GM11168 (cell line): ENCODE data around the gene CERS2.

Experiments
- in situ Hi-C: fragments of 300-500 bp; cut with MboI; formaldehyde crosslinking; loops from one replicate; pipeline ENCODE4 v1.12.0; 2022; ENCODE audit warnings: low sequenced_read_pairs; ENCODE audit not compliant: unreplicated experiment

Gene CERS2

GRCh38 chr1:150999051-150999674 is 24.5 kb upstream of the CERS2 start:
- in situ Hi-C loops: no loop called here

DNA sequence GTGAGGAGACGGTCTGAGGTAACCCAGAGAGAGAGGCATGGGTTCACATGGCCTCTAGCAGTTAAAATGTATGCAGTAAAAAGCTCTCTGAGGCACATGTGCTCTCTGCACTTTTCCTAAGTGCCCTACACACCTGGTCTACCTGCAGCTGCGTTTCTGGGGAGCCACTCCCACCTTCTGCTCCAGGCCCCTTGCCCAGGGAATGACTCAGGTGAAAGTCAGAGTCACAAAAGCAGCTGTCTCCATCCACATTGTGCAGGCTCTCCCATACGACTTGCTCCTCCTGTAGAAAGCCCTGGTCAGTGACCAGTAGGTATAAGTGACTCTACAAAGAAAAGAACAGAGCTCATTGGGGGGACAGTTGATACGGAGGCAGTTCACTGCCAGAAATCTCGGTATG is 23.3 kb upstream of the CERS2 start:
- in situ Hi-C loops: no loop called here

DNA sequence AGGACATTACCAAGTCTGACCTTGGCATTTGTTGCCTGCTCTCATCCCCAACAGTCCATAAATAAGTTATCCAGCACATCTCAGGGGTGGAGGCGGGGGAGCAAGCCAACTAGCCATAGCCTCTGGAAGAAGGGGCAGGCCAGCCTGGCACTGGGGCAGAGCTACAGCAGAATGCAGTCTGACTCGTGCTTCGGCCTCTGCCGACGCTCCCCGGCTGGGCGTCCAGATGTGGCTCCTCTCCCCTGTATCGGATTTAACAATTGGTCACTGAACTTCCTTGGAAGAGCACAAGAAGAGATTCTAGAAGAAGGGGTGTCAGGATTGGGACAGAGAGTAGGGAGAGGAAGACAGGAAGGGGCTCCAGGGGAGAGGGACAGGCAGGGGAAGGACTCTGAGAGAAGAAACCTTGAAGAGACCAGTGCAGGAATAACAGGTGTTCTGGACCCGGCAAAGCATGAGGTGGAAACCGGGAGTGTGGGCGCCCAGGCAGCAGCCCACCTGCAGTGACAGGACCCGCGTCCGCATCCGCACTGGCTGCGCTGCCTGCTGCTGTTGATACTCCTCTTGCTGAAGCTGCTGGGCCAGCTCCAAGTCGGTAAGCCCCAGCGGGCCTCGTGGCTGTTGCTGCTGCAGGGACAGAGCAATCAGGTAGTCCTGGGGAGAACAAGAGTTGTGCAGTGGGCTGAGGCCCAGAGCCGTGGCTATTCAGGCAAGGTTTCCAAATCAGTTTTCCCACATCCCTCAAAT is 22.7 kb upstream of the CERS2 start:
- in situ Hi-C loops: no loop called here

DNA sequence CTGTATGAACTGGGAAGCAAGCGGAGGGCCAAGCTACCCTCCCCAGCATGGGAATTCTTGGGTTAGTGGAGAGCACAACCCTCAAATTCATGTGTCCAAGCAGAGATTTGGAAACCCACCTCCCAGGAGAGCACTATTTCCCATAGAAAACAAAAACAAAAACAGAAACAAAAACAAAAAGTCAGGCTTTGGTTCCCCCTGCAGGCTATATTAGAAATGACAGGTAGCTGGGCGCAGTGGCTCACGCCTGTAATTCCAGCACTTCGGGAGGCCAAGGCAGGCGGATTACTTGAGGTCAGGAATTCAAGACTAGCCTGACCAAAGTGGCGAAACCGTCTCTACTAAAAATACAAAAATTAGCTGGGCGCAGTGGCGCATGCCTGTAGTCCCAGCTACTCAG is 21.3 kb upstream of the CERS2 start:
- in situ Hi-C loops: no loop called here

DNA sequence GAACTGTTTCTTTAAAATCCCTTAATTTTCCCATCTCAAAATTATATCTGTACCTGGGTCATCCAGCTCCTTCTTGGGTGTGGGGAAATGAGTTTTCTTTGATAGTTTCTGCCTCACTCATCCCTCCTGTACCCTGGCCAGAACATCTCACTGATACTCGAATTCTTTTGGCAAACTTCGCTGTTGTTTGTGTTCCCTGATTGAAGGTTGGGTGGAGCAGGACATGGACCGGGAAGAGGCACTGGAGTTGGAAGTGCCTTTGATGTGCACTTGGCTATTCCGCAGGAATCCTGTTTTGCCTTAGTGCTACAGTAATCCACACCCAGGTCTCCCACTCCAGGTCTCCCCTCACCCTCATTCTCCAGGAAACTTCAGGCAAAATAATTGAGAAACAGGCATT is 20.8 kb upstream of the CERS2 start:
- in situ Hi-C loops: no loop called here

GRCh38 chr1:150994248-150994647 is 19.6 kb upstream of the CERS2 start:
- in situ Hi-C loops: no loop called here

DNA sequence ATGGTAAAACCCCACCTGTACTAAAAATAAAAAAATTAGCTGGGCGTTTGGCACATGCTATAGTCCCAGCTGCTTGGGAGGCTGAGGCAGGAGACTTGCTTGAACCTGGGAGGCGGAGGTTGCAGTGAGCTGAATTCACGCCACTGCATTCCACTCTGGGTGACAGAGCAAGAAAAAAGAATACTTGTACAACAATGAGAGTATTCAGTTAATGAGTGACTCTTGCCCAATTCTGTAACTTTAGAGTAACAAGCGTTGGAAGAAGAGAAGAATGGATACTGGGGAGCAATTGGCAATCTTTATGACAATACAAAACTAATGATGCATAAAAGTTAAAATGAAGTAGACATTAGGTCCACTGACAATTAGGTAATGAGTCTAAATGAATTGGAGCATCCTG is 18.0 kb upstream of the CERS2 start:
- in situ Hi-C loops: no loop called here

GRCh38 chr1:150987924-150988323 is 13.3 kb upstream of the CERS2 start:
- in situ Hi-C loops: no loop called here

GRCh38 chr1:150985179-150985825 is 10.7 kb upstream of the CERS2 start:
- in situ Hi-C loops: no loop called here

DNA sequence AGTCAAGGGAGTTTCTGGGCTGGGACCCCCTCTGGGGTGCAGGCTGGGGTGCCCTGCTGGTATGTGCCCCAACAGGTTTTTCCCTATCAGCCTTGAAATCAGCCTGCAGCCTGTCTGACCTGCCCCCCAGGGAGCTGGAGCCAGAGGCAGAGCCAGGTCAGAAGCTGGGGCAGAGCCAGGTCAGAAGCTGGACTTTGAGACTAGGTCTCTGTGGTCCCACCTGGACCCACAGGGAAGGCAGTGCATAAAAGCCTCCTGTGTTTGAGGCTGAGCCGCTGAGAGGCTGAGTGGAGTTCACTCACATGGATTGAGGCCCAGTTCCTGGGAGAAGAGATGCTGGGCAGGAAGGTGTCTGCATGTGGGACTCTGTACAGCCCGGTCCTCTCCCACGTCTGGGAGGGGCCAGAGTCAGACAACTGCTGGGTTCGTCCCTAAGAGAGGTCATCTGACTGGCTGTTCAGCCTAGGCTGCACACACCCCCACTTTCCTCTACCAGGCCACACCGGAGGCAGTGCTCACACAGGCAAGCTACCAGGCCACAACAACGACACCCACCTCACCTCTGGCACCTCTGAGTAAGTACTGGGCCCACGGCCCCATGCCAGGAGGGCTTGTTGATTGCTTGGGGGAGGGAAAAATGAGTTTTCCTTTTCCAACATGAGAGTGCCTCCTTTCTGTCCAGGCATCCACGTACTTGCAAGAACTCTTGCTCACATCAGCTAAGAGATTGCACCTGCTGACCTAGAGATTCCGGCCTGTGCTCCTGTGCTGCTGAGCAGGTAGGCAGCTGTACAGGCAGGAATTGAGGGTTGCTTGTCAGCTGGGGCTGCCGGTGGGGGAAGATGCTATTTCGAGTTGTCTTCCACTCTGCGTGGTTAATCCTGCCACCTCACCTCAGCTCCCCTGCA is 7.4 kb upstream of the CERS2 start, which contains the start of gene ANXA9:
ANXA9 (plus strand) TSS at position 488 of the 908 bp plus-strand sequence. CDS start 814 bp downstream, outside the sequence.
- in situ Hi-C loops: no loop called here

DNA sequence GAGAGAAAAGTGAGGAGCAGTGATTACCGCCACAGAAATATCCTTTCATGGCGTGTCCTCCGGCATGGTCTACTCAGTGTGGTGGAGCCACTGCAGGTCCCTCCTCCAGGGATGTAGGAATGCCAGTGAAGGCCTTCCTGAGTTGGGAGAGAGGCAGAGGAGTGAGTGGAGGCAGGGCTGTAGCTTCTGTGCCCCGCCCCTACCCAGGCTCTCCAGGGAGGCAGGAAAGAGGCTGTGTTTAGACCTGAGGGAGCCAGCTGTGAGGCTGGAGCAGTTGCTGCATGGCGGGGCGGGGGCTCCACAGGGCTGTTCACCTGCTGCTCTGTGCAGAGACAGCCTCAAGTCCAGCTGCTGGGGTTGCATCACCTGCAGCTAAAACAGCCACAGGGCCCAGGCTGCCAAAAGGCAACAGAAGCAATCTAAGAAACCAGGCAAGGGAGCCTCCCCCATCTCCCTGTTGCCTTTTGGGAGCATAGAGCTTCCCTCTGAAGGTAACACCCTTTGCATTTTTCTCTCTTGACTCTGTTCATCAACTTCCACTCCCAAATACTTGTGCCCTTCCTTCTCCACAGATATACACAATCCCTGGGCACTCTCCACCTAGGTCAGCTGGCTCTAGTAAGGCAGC is 6.7 kb upstream of the CERS2 start:
- in situ Hi-C loops: no loop called here

- in situ Hi-C loops: no loop called here
Observed at GRCh38 chr1:150979092-150980056, 4.7 kb upstream of the CERS2 start.

GRCh38 chr1:150976879-150977694 is 2.5 kb upstream of the CERS2 start:
- in situ Hi-C loops: no loop called here

- in situ Hi-C loops: no loop called here
Observed at GRCh38 chr1:150976401-150976821, 1.8 kb upstream of the CERS2 start.

- in situ Hi-C loops: no loop called here
Observed at GRCh38 chr1:150973836-150974579, 627 bp downstream of the CERS2 start.

- in situ Hi-C loops: no loop called here
Observed at GRCh38 chr1:150973258-150973835, 1.3 kb downstream of the CERS2 start.

- in situ Hi-C loops: no loop called here
Observed at GRCh38 chr1:150972417-150972940, 2.2 kb downstream of the CERS2 start.
